HG02840 (cell line): ENCODE data around the gene RBM33.

Experiments used
- ATAC-seq: cut with Tn5 transposase; IDR thresholded peaks from one replicate; pipeline ENCODE4 v1.9.1; 2021; ENCODE audit warnings: mild to moderate bottlenecking, moderate library complexity, moderate number of reproducible peaks; ENCODE audit not compliant: unreplicated experiment, low FRiP score

The RBM33 gene

GRCh38 chr7:155791836-155792235 is 147.4 kb downstream of the RBM33 start:
- ATAC-seq = no peak

GRCh38 chr7:155792315-155792960 is 148.0 kb downstream of the RBM33 start:
- ATAC-seq = no peak

GRCh38 chr7:155792999-155793560 is 148.6 kb downstream of the RBM33 start:
- ATAC-seq = no peak

GRCh38 chr7:155793720-155794119 is 149.3 kb downstream of the RBM33 start:
- ATAC-seq = no peak

GRCh38 chr7:155794196-155794595 is 149.7 kb downstream of the RBM33 start:
- ATAC-seq = no peak

- no peak for ATAC-seq
These were observed 150.9 kb downstream of the RBM33 start for GRCh38 chr7:155795401-155795800.

GRCh38 chr7:155795951-155796350 is 151.5 kb downstream of the RBM33 start:
- no peak for ATAC-seq

- ATAC-seq = no peak
These were observed 152.2 kb downstream of the RBM33 start for GRCh38 chr7:155796381-155797261.

GRCh38 chr7:155797262-155798250 is 153.1 kb downstream of the RBM33 start:
- no peak for ATAC-seq

GRCh38 chr7:155798673-155799439 is 154.4 kb downstream of the RBM33 start:
- no peak for ATAC-seq

GRCh38 chr7:155799514-155799913 is 155.1 kb downstream of the RBM33 start:
- ATAC-seq = no peak

- no peak for ATAC-seq
These were observed 155.8 kb downstream of the RBM33 start for GRCh38 chr7:155800301-155800700.

- no peak for ATAC-seq
These were observed 156.3 kb downstream of the RBM33 start for GRCh38 chr7:155800741-155801267.

- no peak for ATAC-seq
These were observed 157.8 kb downstream of the RBM33 start for GRCh38 chr7:155802291-155802690.

- no peak for ATAC-seq
These were observed 158.5 kb downstream of the RBM33 start for GRCh38 chr7:155802906-155803417.

GRCh38 chr7:155803418-155804376 is 159.2 kb downstream of the RBM33 start:
- no peak for ATAC-seq

GRCh38 chr7:155804431-155804831 is 160.0 kb downstream of the RBM33 start:
- no peak for ATAC-seq
